ENCODE measurements around the gene FANCF.

- TF ChIP-seq POLR2A (IDR thresholded peaks at IDR 0.05) = no peak
- TF ChIP-seq CTCF (IDR thresholded peaks at IDR 0.05) = no peak
Observed at GRCh38 chr11:22671751-22672150, 46.1 kb upstream of the FANCF start.

All from ovary (tissue), 3 donors.